ENCODE data around the gene VEGFB.

DNA sequence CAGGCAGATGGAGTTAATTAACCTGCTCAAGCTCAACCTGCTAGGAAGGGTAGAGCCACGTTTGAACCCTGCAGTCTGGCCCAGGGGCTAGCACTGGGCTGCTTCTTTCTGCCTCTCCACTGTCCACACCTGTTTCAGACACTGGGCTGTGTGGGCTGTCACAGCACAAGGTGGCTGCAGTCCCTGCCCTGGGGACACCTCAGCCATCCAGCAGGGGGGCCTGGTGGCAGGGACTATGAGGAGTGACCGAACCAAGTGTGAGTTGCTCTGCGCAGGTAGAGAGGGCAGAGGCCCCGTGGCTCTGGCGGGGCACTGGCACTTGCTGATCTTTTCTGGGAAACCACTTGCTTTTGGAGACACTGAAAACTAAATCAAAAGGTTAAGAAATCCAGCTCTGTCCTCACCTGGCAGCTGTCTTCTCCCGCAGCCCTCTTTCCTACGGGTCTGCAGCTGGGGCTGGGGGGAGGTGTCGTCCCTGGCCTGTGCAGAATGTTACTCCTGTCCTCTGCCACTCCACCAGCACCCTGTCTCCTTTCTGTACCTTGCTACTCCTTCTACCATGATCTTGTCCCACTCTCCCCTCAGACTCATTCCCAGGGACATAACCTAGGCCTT is 44.3 kb downstream of the VEGFB start:
- TF ChIP-seq, protein P1, sequence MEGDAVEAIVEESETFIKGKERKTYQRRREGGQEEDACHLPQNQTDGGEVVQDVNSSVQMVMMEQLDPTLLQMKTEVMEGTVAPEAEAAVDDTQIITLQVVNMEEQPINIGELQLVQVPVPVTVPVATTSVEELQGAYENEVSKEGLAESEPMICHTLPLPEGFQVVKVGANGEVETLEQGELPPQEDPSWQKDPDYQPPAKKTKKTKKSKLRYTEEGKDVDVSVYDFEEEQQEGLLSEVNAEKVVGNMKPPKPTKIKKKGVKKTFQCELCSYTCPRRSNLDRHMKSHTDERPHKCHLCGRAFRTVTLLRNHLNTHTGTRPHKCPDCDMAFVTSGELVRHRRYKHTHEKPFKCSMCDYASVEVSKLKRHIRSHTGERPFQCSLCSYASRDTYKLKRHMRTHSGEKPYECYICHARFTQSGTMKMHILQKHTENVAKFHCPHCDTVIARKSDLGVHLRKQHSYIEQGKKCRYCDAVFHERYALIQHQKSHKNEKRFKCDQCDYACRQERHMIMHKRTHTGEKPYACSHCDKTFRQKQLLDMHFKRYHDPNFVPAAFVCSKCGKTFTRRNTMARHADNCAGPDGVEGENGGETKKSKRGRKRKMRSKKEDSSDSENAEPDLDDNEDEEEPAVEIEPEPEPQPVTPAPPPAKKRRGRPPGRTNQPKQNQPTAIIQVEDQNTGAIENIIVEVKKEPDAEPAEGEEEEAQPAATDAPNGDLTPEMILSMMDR (conservative IDR thresholded peaks at IDR 0.05; ENCODE audit: low read length), result no peak
- TF ChIP-seq EZH2phosphoT487 (IDR thresholded peaks at IDR 0.05; ENCODE audit: borderline replicate concordance), result no peak
